Lower leg skin (tissue), 4 donors: ENCODE data around the gene ACIN1. TPM values are rescaled to one million over a fixed set of nuclear protein-coding genes. Genes with fewer than 3 reads are reported as not detected.
A peak's percentile ranks its signal among the peaks of the same experiment; 100 is the strongest.

Experiments
- DNase-seq, 2 donors: peaks; one replicate each; pipeline ENCODE4 v3.0.0-alpha.2; 2019; ENCODE audit warnings: low spot score in 2 of 2
- H3K4me3 ChIP-seq: fragments of 200-600 bp; sonication (generic); 2 replicates; pipeline ENCODE4 v1.5.1; 2017; ENCODE audit warnings: mild to moderate bottlenecking, low read depth; ENCODE audit not compliant: poor library complexity, severe bottlenecking
- CTCF ChIP-seq, 3 donors: fragments of 450-650 bp; IDR thresholded peaks; one replicate each; pipeline ENCODE4 v1.5.1; 2016; ENCODE audit warnings: antibody characterized with exemption in 3 of 3, mild to moderate bottlenecking in 3 of 3, moderate library complexity in 2 of 3
- POLR2A ChIP-seq, 2 donors: fragments of 450-650 bp; IDR thresholded peaks; one replicate each; pipeline ENCODE4 v1.6.1; 2016 to 2017; ENCODE audit warnings: antibody characterized with exemption in 2 of 2, mild to moderate bottlenecking in 1 of 2, moderate library complexity in 1 of 2
- WGBS, 2 donors: methylation state at CpG; one replicate each; pipeline ENCODE4 v1.1.5; 2018; 5-methylcytosine and 5-hydroxymethylcytosine counted together
- intact Hi-C: fragments of 100-400 bp; cut with DNase I; formaldehyde crosslinking; loops from one replicate; pipeline ENCODE4 v1.15.0; 2023; ENCODE audit warnings: low total_unique reads
- total RNA-seq, 4 donors: library from RNA; depleted of rRNA; stranded (reverse); fragments of >200 nt; gene quantifications; one replicate each; pipeline ENCODE4 v1.1.0, GENCODE V29; 2016

The ACIN1 gene
- total RNA-seq, 4 donors from 2014 or later: 52.7 to 97.5 (median 79.8) TPM

GRCh38 chr14:23122086-23122485, 27.1 kb upstream of the ACIN1 start:
- intact Hi-C loops: no loop called here
- 86 to 95% methylated on average over 6 of the region's 6 CpGs for WGBS, 2 donors
- TF ChIP-seq CTCF (IDR thresholded peaks at IDR 0.05) (no peak), POLR2A (IDR thresholded peaks at IDR 0.05) (no peak)
- H3K4me3 ChIP-seq: no peak overlapping the region
- DNase-seq: no peak

- TF ChIP-seq CTCF (IDR thresholded peaks at IDR 0.05) (no peak), POLR2A (IDR thresholded peaks at IDR 0.05) (no peak)
- H3K4me3 ChIP-seq: no peak overlapping the region
- WGBS, 2 donors: 49 to 52% methylated on average over 6 of the region's 6 CpGs
- no peak for DNase-seq
- intact Hi-C loops: loop anchor here (2.0 kb wide), 1 partner anchor 65 kb away; no protein-coding TSS in a partner anchor
Measured at GRCh38 chr14:23121361-23121771, 26.4 kb upstream of the ACIN1 start.

GRCh38 chr14:23120541-23121251, 25.8 kb upstream of the ACIN1 start:
- DNase-seq: peak; percentile 90 to 98
- H3K4me3 ChIP-seq: no peak overlapping the region
- no peak for TF ChIP-seq POLR2A (IDR thresholded peaks at IDR 0.05)
- TF ChIP-seq CTCF (IDR thresholded peaks at IDR 0.05): peak in 2 of 3 donors; percentile 98 to 100
- WGBS, 2 donors: 14 to 16% methylated on average over 9 of the region's 9 CpGs
- intact Hi-C loops: loop anchor here (2.0 kb wide), 1 partner anchor 66 kb away; no protein-coding TSS in a partner anchor

- 75 to 77% methylated on average over 14 to 16 of the region's 16 CpGs for WGBS, 2 donors
- intact Hi-C loops: loop anchor here (2.0 kb wide), 1 partner anchor 67 kb away; no protein-coding TSS in a partner anchor
- DNase-seq: no peak
- no peak overlapping the region for H3K4me3 ChIP-seq
- TF ChIP-seq POLR2A (IDR thresholded peaks at IDR 0.05): no peak
- TF ChIP-seq CTCF (IDR thresholded peaks at IDR 0.05): no peak
Measured at GRCh38 chr14:23119363-23120327, 24.7 kb upstream of the ACIN1 start.

GRCh38 chr14:23118506-23119362, 23.8 kb upstream of the ACIN1 start, which contains the start of gene CEBPE:
TSS of gene CEBPE (minus strand) at chr14:23119255. CDS start at chr14:23119091, 164 bp downstream.
- WGBS, 2 donors: 81 to 83% methylated on average over 29 to 30 of the region's 32 CpGs
- no peak for DNase-seq
- no peak for TF ChIP-seq POLR2A (IDR thresholded peaks at IDR 0.05)
- TF ChIP-seq CTCF (IDR thresholded peaks at IDR 0.05): no peak
- intact Hi-C loops: no loop called here
- H3K4me3 ChIP-seq: no peak within 1 kb of the TSS
